ENCODE measurements around the gene PRICKLE1. TPM values are rescaled to one million over a fixed set of nuclear protein-coding genes. Genes with fewer than 3 reads are reported as not detected.

Gene PRICKLE1
- total and polyA plus RNA-seq, 2 donors (not counting 3 experiments of a cell fraction or from before 2014, with no cell fraction given), result 34.3 to 86.0 TPM

DNA sequence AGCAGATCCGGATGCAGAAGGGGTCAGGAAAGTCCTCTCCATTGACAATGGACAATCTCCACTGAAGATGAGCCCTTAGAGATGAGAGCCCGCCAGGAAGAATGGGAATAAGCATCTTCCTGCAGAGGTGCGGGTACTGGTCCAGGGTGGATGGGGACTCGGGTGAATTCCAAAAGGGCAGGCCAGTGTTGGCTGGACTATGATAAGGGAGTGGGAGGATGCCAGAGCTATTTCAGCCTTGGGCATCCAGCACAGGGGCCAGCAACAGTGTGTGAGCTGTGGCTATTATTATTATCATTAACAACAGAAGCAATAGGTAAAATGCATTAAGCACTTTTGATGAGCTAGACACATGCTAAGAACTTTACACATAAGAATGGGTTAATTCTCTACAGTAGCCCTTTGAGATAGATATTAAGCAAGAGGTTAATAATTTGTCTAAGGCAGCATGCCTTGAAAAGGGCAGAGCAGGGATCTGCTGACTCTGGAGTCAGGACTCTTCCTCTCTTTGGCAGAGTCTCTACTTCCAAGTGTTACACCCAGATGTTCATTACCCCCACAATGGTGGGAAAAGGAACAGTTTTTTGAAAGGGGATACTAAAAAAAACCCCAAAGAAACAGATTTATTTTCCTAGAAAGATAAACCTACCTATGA is 55.2 kb downstream of the PRICKLE1 start:
- no peak for FAIRE-seq
- Histone ChIP-seq H3K9ac (replicated peaks; ENCODE audit: extremely low read depth, insufficient read depth, low read length) (no peak overlapping the region), H4K20me1 (replicated peaks; ENCODE audit: control insufficient read depth, extremely low read depth, insufficient read depth, low read length) (peaks cover 23% of the 10 kb centered on the region), H3K36me3 (ENCODE audit: control insufficient read depth in 2 of 2, extremely low read depth in 1 of 2, insufficient read depth in 2 of 2, low read length in 2 of 2) (no peaks in the 10 kb centered on the region), H3K9me3 (replicated peaks; ENCODE audit: control insufficient read depth, insufficient read depth, low read length) (no peaks in the 10 kb centered on the region), H3K9me1 (replicated peaks; ENCODE audit: control insufficient read depth, extremely low read depth, insufficient read depth, low read length) (no peaks in the 10 kb centered on the region), H3K27me3 (ENCODE audit: control insufficient read depth in 2 of 2, insufficient read depth in 2 of 2, low read length in 2 of 2) (no peaks in the 10 kb centered on the region), H3K4me3 (replicated peaks in 1 of 3; ENCODE audit: insufficient read depth in 1 of 3, low read depth in 1 of 3, low read length in 3 of 3) (no peak overlapping the region), H2AFZ (ENCODE audit: low read depth, low read length) (no peak overlapping the region), H3K27ac (ENCODE audit: insufficient read depth, low read depth, low read length) (no peak overlapping the region), H3K4me1 (ENCODE audit: control insufficient read depth, extremely low read depth, insufficient read depth, low read length) (peaks cover 4% of the 10 kb centered on the region), H3K79me2 (ENCODE audit: control insufficient read depth, insufficient read depth, low read length) (peaks cover 65% of the 10 kb centered on the region), H3K4me2 (ENCODE audit: insufficient read depth, low read length) (no peak overlapping the region)
- CTCF ChIA-PET, result no interaction called here
- intact Hi-C loops (cut with micrococcal nuclease), result no loop called here
- TF ChIP-seq GATA2 (IDR thresholded peaks at IDR 0.05; ENCODE audit: insufficient read depth, insufficient read length, low read depth, low read length) (no peak), MYC (IDR thresholded peaks at IDR 0.05; ENCODE audit: low read depth, low read length) (no peak), POLR2AphosphoS5 (IDR thresholded peaks at IDR 0.05; ENCODE audit: insufficient read depth, low read depth, low read length) (no peak)
- TF ChIP-seq, protein P1, sequence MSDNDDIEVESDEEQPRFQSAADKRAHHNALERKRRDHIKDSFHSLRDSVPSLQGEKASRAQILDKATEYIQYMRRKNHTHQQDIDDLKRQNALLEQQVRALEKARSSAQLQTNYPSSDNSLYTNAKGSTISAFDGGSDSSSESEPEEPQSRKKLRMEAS (IDR thresholded peaks at IDR 0.05; ENCODE audit: insufficient read depth, insufficient read length), result no peak
- dilution Hi-C loops (cut with MboI; ENCODE audit: extremely low pct_ligation_motif_present, low sequenced_read_pairs), result no loop called here
- no peak for DNase-seq (ENCODE audit: low read depth, low spot score)
- no TSS peak for BruUV-seq (replicated peaks)
- POLR2A ChIA-PET, result no interaction called here

DNA sequence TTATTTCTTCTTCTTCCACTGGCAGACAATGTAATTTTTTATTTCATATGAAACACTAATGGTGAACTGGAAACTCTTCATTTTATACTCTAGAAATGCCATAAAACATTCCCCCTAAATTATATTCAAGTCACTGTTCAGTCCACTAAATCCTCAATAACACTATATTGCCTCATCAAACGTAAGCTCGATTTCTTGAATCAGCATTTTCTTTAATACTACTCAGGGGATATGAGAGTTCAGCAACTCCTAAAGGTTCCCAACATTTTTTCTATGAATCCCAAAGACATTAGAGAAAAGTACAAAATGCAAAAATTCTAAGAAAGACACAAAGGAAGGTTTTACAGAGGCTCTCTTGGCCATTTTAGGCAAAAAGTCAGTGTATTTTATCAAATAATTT is 59.3 kb downstream of the PRICKLE1 start:
- DNase-seq (ENCODE audit: low read depth, low spot score) (no peak), FAIRE-seq (no peak)
- Histone ChIP-seq H3K36me3 (ENCODE audit: control insufficient read depth in 2 of 2, extremely low read depth in 1 of 2, insufficient read depth in 2 of 2, low read length in 2 of 2) (peaks cover 0 to 2% of the 10 kb centered on the region in 2 experiments), H3K9ac (replicated peaks; ENCODE audit: extremely low read depth, insufficient read depth, low read length) (no peak overlapping the region), H3K4me1 (ENCODE audit: control insufficient read depth, extremely low read depth, insufficient read depth, low read length) (no peaks in the 10 kb centered on the region), H3K27ac (ENCODE audit: insufficient read depth, low read depth, low read length) (no peak overlapping the region), H3K9me3 (replicated peaks; ENCODE audit: control insufficient read depth, insufficient read depth, low read length) (no peaks in the 10 kb centered on the region), H3K79me2 (ENCODE audit: control insufficient read depth, insufficient read depth, low read length) (peaks cover 47% of the 10 kb centered on the region), H3K4me3 (replicated peaks in 1 of 3; ENCODE audit: insufficient read depth in 1 of 3, low read depth in 1 of 3, low read length in 3 of 3) (no peak overlapping the region), H4K20me1 (replicated peaks; ENCODE audit: control insufficient read depth, extremely low read depth, insufficient read depth, low read length) (peaks cover 14% of the 10 kb centered on the region), H3K9me1 (replicated peaks; ENCODE audit: control insufficient read depth, extremely low read depth, insufficient read depth, low read length) (no peaks in the 10 kb centered on the region), H3K4me2 (ENCODE audit: insufficient read depth, low read length) (no peak overlapping the region), H2AFZ (ENCODE audit: low read depth, low read length) (no peak overlapping the region), H3K27me3 (ENCODE audit: control insufficient read depth in 2 of 2, insufficient read depth in 2 of 2, low read length in 2 of 2) (no peaks in the 10 kb centered on the region)
- dilution Hi-C loops (cut with MboI; ENCODE audit: extremely low pct_ligation_motif_present, low sequenced_read_pairs) (no loop called here), intact Hi-C loops (cut with micrococcal nuclease) (no loop called here)
- TF ChIP-seq, protein P1 (IDR thresholded peaks at IDR 0.05; ENCODE audit: insufficient read depth, insufficient read length), result no peak
- no peak for TF ChIP-seq GATA2 (IDR thresholded peaks at IDR 0.05; ENCODE audit: insufficient read depth, insufficient read length, low read depth, low read length)
- TF ChIP-seq MYC (IDR thresholded peaks at IDR 0.05; ENCODE audit: low read depth, low read length), result no peak
- TF ChIP-seq JUN (IDR thresholded peaks at IDR 0.05; ENCODE audit: borderline replicate concordance, insufficient read depth, insufficient read length, low read depth), result no peak
- TF ChIP-seq POLR2AphosphoS5 (IDR thresholded peaks at IDR 0.05; ENCODE audit: insufficient read depth, low read depth, low read length), result no peak
- no peak for TF ChIP-seq EZH2 (IDR thresholded peaks at IDR 0.05; ENCODE audit: borderline replicate concordance, low read depth, low read length, severe bottlenecking)
- no peak for TF ChIP-seq POLR2A (IDR thresholded peaks at IDR 0.05; ENCODE audit: low read depth, low read length)
- TF ChIP-seq FOS (IDR thresholded peaks at IDR 0.05; ENCODE audit: borderline replicate concordance, insufficient read depth, low read length), result no peak
- TF ChIP-seq, protein P2, sequence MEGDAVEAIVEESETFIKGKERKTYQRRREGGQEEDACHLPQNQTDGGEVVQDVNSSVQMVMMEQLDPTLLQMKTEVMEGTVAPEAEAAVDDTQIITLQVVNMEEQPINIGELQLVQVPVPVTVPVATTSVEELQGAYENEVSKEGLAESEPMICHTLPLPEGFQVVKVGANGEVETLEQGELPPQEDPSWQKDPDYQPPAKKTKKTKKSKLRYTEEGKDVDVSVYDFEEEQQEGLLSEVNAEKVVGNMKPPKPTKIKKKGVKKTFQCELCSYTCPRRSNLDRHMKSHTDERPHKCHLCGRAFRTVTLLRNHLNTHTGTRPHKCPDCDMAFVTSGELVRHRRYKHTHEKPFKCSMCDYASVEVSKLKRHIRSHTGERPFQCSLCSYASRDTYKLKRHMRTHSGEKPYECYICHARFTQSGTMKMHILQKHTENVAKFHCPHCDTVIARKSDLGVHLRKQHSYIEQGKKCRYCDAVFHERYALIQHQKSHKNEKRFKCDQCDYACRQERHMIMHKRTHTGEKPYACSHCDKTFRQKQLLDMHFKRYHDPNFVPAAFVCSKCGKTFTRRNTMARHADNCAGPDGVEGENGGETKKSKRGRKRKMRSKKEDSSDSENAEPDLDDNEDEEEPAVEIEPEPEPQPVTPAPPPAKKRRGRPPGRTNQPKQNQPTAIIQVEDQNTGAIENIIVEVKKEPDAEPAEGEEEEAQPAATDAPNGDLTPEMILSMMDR (IDR thresholded peaks at IDR 0.05; ENCODE audit: extremely low read depth in 1 of 2, insufficient read depth in 1 of 2, low read depth in 1 of 2, low read length in 2 of 2), result no peak
- BruUV-seq (replicated peaks), result no TSS peak
- CTCF ChIA-PET, result no interaction called here
- POLR2A ChIA-PET, result no interaction called here

Data from endothelial cell of umbilical vein (primary cell).